GM20000 (cell line): ENCODE data around the gene UCHL3.

Experiments used
- DNase-seq: peaks from one replicate; pipeline ENCODE4 v3.0.0; 2012; ENCODE audit warnings: low spot score
- TF ChIP-seq, protein P1 (sequence below): IDR thresholded peaks from 2 replicates; pipeline ENCODE4 v1.5.1; 2012; ENCODE audit warnings: mild to moderate bottlenecking, control low read depth; ENCODE audit errors: extremely low read depth, missing control alignments

UCHL3 gene

DNA sequence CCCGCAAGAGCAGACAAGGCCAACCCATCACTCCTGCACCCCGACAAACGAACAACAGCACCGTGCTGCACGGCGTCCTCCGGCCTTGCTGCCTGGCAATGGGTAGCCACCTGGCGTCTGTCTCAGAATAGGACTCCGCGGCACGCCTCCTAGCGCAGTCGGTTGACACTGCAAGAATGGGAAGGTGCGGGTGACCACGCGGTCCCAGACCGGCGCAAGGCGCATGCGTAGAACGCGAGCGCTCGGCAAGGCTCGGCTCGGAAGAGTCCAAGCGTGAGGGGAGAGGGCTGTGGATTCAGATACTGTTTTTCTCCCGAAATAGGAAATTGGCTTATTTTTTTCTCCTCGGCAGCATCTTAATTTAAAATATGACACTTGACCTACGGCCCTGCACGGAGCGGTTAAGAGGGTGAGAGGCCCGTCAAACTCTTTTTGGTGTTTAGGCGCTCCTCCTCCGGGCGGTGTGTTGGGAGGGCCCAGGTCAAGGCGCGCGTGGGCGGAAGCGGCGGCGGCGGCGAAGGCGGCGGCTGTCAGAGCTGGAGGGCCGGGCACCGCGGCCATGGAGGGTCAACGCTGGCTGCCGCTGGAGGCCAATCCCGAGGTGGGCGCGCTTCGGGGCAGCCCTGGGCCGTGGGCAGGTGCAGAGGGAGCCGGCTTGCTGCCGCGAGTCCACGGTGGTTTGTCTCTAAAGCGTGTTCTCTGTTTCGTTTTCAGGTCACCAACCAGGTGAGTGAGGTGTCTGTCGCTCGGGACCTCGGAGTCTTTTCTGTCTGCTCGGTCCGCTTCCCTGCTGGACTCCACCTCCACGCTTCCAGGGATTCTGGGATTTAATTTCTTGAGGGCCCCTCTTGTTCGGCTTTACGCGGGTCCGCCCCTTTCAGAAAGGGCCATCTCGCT lies at the start of gene UCHL3:
Gene UCHL3 (plus strand): TSS at position 530 of the 897 bp plus-strand sequence. CDS start 30 bp downstream, at position 560.
- DNase-seq: peak; percentile 96
- TF ChIP-seq, protein P1, sequence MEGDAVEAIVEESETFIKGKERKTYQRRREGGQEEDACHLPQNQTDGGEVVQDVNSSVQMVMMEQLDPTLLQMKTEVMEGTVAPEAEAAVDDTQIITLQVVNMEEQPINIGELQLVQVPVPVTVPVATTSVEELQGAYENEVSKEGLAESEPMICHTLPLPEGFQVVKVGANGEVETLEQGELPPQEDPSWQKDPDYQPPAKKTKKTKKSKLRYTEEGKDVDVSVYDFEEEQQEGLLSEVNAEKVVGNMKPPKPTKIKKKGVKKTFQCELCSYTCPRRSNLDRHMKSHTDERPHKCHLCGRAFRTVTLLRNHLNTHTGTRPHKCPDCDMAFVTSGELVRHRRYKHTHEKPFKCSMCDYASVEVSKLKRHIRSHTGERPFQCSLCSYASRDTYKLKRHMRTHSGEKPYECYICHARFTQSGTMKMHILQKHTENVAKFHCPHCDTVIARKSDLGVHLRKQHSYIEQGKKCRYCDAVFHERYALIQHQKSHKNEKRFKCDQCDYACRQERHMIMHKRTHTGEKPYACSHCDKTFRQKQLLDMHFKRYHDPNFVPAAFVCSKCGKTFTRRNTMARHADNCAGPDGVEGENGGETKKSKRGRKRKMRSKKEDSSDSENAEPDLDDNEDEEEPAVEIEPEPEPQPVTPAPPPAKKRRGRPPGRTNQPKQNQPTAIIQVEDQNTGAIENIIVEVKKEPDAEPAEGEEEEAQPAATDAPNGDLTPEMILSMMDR: peak; percentile 94

DNA sequence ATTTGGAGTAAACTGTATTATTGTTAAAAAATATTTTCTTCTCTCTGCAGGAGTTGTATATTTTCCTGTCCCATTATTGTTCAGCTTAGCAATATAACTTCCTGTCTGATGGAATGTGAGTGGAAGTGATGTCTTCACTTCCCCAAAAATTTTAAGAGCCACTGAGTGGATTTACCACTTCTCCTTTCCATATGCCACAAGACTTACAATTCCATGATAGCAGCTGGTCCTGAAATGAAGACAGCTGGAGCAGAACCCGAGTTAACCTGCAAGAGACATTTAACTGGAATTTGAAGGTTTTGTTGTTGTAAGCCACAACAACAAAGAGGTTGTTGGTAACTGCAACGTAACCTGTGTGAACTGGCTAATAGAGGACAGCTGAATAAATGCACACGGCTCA lies 44.3 kb upstream of the UCHL3 start:
- DNase-seq: no peak
- TF ChIP-seq, protein P1: no peak

DNA sequence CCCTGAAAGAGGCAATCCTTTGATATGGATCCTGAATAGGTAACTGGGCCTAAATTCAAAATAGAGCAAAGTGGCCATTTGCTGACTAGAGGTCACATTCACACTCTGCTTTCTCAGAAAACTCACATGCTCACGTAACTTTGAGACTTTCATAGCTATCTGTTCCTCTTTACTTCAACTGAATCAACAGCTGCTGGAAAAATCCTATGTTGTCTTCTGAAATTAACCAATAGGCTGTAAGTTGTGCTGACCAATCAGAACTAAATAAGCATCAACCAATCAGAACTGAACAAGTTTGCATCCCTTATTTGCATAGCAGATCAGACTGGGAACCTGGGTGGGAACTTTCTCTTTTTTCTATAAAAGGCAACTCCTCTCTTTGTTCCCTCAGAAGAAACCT lies 43.6 kb upstream of the UCHL3 start:
- no peak for DNase-seq
- TF ChIP-seq, protein P1: no peak

DNA sequence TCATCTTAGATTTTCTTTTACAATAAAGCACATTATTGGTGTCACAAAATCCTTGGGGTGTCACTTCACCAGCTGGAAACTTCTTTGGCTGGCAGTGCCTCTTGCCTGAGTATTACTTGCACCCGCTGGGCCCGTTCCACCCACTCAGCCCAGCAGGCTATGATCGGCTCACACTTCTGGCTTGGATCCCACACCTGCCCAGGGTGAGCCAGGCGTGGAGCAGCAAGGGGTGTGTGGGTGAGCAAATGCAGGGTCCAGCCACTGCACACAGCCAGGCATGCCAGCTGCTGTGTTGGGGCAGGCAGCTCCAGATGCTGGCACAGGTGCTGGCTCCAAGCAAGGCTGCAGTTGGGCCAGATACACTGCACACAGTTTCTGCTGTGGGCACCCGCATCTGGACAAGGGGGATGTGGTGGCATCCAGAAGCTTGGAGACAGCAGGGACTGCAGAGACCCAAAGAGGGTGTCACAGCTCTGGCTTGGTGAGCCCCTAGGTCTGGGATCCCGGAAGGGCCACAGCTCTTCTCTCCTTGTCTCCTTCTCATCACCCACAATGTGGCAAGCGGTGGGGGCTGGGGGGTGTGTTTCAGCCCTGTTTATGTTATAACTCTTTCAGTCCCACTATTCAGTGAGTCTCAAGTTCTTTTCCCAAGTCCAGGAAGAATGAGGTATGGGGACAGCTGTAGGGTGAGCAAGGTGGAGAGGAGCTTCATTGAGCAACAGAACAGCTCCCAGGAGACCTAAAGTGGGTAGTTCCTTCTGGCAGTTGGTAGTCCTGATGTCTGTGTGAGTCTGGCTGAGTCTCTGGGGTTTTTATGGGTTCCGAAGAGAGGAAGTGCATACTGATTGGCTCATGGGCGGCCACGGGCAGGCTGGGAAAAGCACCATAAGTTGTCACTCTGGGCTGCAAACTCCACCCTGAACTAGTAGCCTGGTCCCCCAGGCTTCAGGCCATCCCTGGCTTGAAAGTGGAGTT lies 42.3 kb upstream of the UCHL3 start:
- TF ChIP-seq, protein P1: no peak

DNA sequence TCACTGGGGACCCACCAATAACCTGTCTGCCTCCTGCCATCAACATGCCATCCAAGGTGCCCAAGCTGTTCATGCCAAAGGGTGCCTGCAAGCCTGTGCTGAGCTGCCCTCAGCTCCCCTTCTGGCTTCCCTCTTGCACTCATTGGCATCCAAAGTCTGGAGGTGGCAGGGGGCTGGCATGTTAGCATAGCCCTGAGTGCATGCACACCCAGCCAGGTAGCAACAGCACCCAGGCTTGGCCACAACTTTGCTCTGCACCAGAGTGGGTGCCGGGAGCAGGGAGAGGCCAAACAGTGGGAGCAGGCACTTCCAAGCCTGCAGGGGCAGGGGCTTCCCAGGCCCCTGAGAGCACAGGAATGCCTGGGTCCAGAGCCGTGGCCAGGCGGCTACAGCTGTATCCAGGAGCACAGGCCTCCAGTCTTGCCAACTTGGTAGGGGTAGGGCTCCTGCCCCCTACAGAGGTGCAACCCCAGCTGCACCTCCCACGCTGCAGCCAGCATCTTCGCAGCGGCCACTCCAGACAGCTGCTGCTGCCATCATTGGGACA lies 41.5 kb upstream of the UCHL3 start:
- TF ChIP-seq, protein P1: no peak
- no peak for DNase-seq

More for the DNA sequence above, 42.3 kb upstream of the UCHL3 start:
- no peak for DNase-seq

DNA sequence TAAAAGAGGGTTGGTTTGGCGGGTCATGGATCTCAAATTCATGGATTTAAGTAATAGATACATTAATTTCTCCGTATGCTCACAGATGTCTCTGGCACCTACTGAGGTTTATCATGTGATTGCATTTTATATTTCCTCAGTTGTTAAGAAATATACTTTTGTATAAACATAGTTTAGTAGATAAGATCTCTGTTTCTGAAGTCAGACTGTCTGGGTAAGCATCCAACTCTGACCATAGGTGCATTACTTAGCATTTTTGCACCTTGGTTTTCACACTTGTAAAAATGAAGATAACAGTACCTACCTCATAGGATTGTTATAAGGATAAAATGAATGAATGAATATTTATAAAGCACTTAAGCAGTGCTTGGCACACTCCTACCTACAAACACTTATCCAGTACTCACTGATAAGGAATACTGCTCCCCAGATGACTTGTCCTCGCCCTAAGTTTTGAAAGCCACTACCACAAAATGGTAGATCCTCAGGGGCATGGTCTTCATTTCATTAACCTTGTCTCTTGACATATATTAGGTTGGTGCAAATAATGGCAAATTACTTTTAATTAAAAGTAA lies 38.5 kb upstream of the UCHL3 start:
- no peak for DNase-seq
- TF ChIP-seq, protein P1: no peak
